ENCODE results near the gene PCDHA4.

DNA sequence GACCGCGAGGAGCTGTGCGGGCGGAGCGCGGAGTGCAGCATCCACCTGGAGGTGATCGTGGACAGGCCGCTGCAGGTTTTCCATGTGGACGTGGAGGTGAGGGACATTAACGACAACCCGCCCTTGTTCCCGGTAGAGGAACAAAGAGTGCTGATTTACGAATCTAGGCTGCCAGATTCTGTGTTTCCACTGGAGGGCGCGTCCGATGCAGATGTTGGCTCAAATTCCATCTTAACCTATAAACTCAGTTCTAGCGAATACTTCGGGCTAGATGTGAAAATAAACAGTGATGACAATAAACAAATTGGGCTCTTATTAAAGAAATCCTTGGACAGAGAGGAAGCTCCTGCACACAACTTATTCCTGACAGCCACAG is 21.5 kb downstream of the PCDHA4 start:
- TF ChIP-seq TARDBP (IDR thresholded peaks at IDR 0.05): no peak
- no peak for TF ChIP-seq SP1 (IDR thresholded peaks at IDR 0.05)
- no peak for TF ChIP-seq FOXM1 (IDR thresholded peaks at IDR 0.05; ENCODE audit: borderline replicate concordance)
- TF ChIP-seq BHLHE40 (IDR thresholded peaks at IDR 0.05; ENCODE audit: borderline replicate concordance): no peak
- no peak for TF ChIP-seq CTBP1 (IDR thresholded peaks at IDR 0.05; ENCODE audit: borderline replicate concordance)
- no peak for TF ChIP-seq L3MBTL2 (conservative IDR thresholded peaks at IDR 0.05)
- TF ChIP-seq ZNF384 (IDR thresholded peaks at IDR 0.05): no peak
- no peak for TF ChIP-seq NFRKB (IDR thresholded peaks at IDR 0.05)
- TF ChIP-seq ELF4 (IDR thresholded peaks at IDR 0.05): no peak
- no peak for TF ChIP-seq FOXK2 (IDR thresholded peaks at IDR 0.05)
- no peak for TF ChIP-seq HDGF (IDR thresholded peaks at IDR 0.05; ENCODE audit: borderline replicate concordance)
- TF ChIP-seq PKNOX1 (IDR thresholded peaks at IDR 0.05): no peak
- TF ChIP-seq SUZ12 (IDR thresholded peaks at IDR 0.05): no peak
